SK-N-MC (cell line): ENCODE measurements around the gene PDZD2.

Experiments
- EZH2 ChIP-seq: fragments of 200-600 bp; sonication (generic); IDR thresholded peaks from one replicate; pipeline ENCODE4 v1.6.1; 2017; ENCODE audit warnings: antibody characterized with exemption
- FOXP2 ChIP-seq: optimal IDR thresholded peaks from 2 replicates; pipeline ENCODE3; 2011; ENCODE audit warnings: mild to moderate bottlenecking, moderate library complexity; ENCODE audit not compliant: insufficient read depth; ENCODE audit errors: extremely low read length, control extremely low read depth
- POLR2AphosphoS5 ChIP-seq: IDR thresholded peaks from 2 replicates; pipeline ENCODE4 v1.6.1; 2012; ENCODE audit warnings: mild to moderate bottlenecking, low read depth, low read length, borderline replicate concordance

DNA sequence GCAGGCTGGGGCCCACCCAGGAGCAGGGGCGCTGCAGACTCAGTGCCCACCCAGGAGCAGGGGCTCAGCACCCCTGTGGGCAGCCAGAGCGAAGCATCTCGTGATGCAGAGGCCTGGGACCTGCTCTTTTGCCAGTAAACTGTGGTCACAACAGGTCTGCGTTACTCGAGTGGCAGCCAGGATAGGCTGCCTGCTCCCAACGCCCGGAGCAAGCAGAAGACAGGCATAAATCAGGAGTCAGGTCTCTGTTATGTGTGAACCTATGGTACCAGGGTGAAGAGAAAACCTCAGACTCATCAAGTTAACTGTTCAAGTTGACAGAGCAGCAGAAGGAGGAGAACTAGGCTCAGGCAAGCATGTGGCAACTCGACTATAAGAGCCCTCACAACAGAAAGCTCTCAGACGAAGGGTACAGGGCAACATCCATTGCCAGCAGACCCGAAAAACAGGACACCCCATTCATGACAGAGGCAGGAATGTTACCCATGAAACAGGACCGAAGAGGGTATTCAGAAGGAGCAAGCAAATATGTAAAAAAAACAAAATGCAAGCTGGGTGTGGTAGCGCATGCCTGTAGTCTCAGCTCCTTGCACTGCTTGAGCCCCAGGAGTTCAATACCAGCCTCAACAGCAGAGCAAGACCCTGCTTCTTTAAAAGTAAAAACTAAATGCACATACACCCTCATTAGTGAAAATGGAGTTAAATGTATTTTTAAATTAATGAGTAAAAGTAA, 463.5 kb downstream of the PDZD2 start:
- no peak for TF ChIP-seq EZH2
- no peak for TF ChIP-seq POLR2AphosphoS5
- no peak for TF ChIP-seq FOXP2
